Measurements from ENCODE around the gene ZNF764. TPM values are rescaled to one million over a fixed set of nuclear protein-coding genes. Genes with fewer than 3 reads are reported as not detected.
"Not testable (repeated sequence)": the region's sequence is repeated elsewhere in the genome, so short reads cannot be mapped to it uniquely, and the experiment has no call there.

Gene ZNF764
- total RNA-seq, 4 donors from 2014 or later = 17.9 to 48.0 (median 23.2) TPM

- WGBS, 2 donors (ENCODE audit: low coverage in 1 of 2) = 97 to 100% methylated on average over 1 to 2 of the region's 2 CpGs
- intact Hi-C loops (cut with DNase I; ENCODE audit: low total_unique reads) = no loop called here
- H3K4me1 ChIP-seq = peaks cover 0 to 16% (median 3%) of the 10 kb centered on the region in 4 donors
- H3K9me3 ChIP-seq = no peaks in the 10 kb centered on the region
- H3K4me3 ChIP-seq = no peak overlapping the region
- in situ Hi-C loops (cut with MboI; ENCODE audit: low pct_ligation_motif_present in 1 of 4, low pct_unique_long_range_greater_than_20kb in 1 of 4, low sequenced_read_pairs in 3 of 4) = loop anchor here in 2 of 4 donors (10.0 kb wide), 2 partner anchors 156 to 166 kb away; partner anchors contain the start of genes DCTPP1 (in 1 of the 2) and SEPHS2 (in 1 of the 2)
- H3K27me3 ChIP-seq = no peaks in the 10 kb centered on the region
- TF ChIP-seq, protein P1, sequence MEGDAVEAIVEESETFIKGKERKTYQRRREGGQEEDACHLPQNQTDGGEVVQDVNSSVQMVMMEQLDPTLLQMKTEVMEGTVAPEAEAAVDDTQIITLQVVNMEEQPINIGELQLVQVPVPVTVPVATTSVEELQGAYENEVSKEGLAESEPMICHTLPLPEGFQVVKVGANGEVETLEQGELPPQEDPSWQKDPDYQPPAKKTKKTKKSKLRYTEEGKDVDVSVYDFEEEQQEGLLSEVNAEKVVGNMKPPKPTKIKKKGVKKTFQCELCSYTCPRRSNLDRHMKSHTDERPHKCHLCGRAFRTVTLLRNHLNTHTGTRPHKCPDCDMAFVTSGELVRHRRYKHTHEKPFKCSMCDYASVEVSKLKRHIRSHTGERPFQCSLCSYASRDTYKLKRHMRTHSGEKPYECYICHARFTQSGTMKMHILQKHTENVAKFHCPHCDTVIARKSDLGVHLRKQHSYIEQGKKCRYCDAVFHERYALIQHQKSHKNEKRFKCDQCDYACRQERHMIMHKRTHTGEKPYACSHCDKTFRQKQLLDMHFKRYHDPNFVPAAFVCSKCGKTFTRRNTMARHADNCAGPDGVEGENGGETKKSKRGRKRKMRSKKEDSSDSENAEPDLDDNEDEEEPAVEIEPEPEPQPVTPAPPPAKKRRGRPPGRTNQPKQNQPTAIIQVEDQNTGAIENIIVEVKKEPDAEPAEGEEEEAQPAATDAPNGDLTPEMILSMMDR (IDR thresholded peaks at IDR 0.05) = no peak
- no peak for TF ChIP-seq POLR2A (IDR thresholded peaks at IDR 0.05)
- DNase-seq = no peak
- H3K36me3 ChIP-seq = peaks cover 0 to 28% (median 8%) of the 10 kb centered on the region in 4 donors
- no peak overlapping the region for H3K27ac ChIP-seq
Measured at GRCh38 chr16:30600929-30601328, 42.8 kb upstream of the ZNF764 start.

GRCh38 chr16:30600215-30600614, 42.0 kb upstream of the ZNF764 start:
- TF ChIP-seq, protein P1 (IDR thresholded peaks at IDR 0.05) = no peak
- TF ChIP-seq EP300 (IDR thresholded peaks at IDR 0.05; ENCODE audit: low read depth) (no peak), POLR2AphosphoS5 (IDR thresholded peaks at IDR 0.05) (no peak), POLR2A (IDR thresholded peaks at IDR 0.05) (no peak)
- Histone ChIP-seq H3K27ac (no peak overlapping the region), H3K36me3 (peaks cover 0 to 26% (median 8%) of the 10 kb centered on the region in 4 donors)

DNA sequence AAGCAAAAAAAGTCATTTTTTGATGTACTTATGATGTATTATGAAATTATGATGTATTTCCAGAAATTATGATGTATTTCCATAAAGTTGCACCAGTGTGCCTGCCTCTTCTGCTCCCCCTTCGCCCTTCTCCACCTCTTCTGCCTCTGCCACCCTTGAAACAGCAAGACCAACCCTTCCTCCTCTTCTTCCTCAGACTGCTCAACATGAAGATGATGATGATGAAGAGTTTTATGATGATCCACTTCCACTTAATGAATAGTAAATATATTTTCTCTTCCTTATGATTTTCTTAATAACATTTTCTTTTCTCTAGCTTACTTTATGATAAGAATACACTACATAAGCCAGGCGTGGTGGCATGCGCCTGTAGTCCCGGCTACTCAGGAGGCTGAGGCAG, 34.7 kb upstream of the ZNF764 start:
- in situ Hi-C loops (cut with MboI; ENCODE audit: low pct_ligation_motif_present in 1 of 4, low pct_unique_long_range_greater_than_20kb in 1 of 4, low sequenced_read_pairs in 3 of 4) (no loop called here), intact Hi-C loops (cut with DNase I; ENCODE audit: low total_unique reads) (no loop called here)
- WGBS, 2 donors (ENCODE audit: low coverage in 1 of 2) = 89 to 94% methylated on average over 4 of the region's 4 CpGs
- Histone ChIP-seq H3K4me1 (peaks cover 0 to 6% (median 2%) of the 10 kb centered on the region in 4 donors), H3K36me3 (no peaks in the 10 kb centered on the region), H3K27ac (no peak overlapping the region), H3K9me3 (no peaks in the 10 kb centered on the region), H3K27me3 (no peaks in the 10 kb centered on the region), H3K4me3 (no peak overlapping the region)
- DNase-seq = no peak
- TF ChIP-seq POLR2AphosphoS5 (IDR thresholded peaks at IDR 0.05) (no peak), POLR2A (IDR thresholded peaks at IDR 0.05) (no peak), EP300 (IDR thresholded peaks at IDR 0.05; ENCODE audit: low read depth) (no peak)
- TF ChIP-seq, protein P1 (IDR thresholded peaks at IDR 0.05) = no peak

More at GRCh38 chr16:30600215-30600614, 42.0 kb upstream of the ZNF764 start:
- Histone ChIP-seq H3K27me3 (no peaks in the 10 kb centered on the region), H3K4me1 (peaks cover 0 to 16% (median 3%) of the 10 kb centered on the region in 4 donors), H3K9me3 (no peaks in the 10 kb centered on the region), H3K4me3 (no peak overlapping the region)
- intact Hi-C loops (cut with DNase I; ENCODE audit: low total_unique reads) (no loop called here), in situ Hi-C loops (cut with MboI; ENCODE audit: low pct_ligation_motif_present in 1 of 4, low pct_unique_long_range_greater_than_20kb in 1 of 4, low sequenced_read_pairs in 3 of 4) (loop anchor here in 2 of 4 donors (10.0 kb wide), 2 partner anchors 155 to 165 kb away; partner anchors contain the start of genes DCTPP1 (in 1 of the 2) and SEPHS2 (in 1 of the 2))
- 93 to 100% methylated on average over 3 of the region's 3 CpGs for WGBS, 2 donors (ENCODE audit: low coverage in 1 of 2)
- DNase-seq = no peak

- H3K4me3 ChIP-seq; H3K36me3 ChIP-seq; H3K9me3 ChIP-seq; intact Hi-C loops (cut with DNase I; ENCODE audit: low total_unique reads); DNase-seq; in situ Hi-C loops (cut with MboI; ENCODE audit: low pct_ligation_motif_present in 1 of 4, low pct_unique_long_range_greater_than_20kb in 1 of 4, low sequenced_read_pairs in 3 of 4); H3K27me3 ChIP-seq: not testable (repeated sequence)
- Histone ChIP-seq H3K27ac (peak overlapping the region in 3 of 4 donors; percentile 37 to 58 (median 53)), H3K4me1 (peaks cover 0 to 19% (median 11%) of the 10 kb centered on the region in 4 donors)
- WGBS, 2 donors (ENCODE audit: low coverage in 1 of 2) = 96% methylated on average over 8 to 9 of the region's 9 CpGs
Measured at GRCh38 chr16:30590869-30591268, 32.7 kb upstream of the ZNF764 start.

DNA sequence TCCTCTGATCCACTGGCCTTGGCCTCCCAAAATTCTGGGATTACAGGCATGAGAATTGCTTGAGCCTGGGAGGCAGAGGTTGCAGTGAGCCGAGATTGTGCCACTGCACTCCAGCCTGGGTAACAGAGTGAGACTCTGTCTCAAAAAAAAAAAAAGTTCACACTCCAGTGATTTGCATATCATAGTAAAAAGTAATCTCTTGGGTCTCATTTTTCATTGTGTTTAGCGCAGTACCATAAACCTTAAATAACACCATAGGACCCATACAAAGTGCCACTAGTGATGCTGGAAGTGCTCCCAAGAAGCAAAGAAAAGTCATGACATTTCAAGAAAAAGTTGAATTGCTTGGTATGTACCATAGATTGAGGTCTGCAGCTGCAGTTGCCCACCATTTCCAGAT, 31.4 kb upstream of the ZNF764 start:
- H3K4me3 ChIP-seq; H3K27me3 ChIP-seq; H3K27ac ChIP-seq; H3K36me3 ChIP-seq; in situ Hi-C loops (cut with MboI; ENCODE audit: low pct_ligation_motif_present in 1 of 4, low pct_unique_long_range_greater_than_20kb in 1 of 4, low sequenced_read_pairs in 3 of 4); H3K9me3 ChIP-seq; DNase-seq; intact Hi-C loops (cut with DNase I; ENCODE audit: low total_unique reads): not testable (repeated sequence)
- peaks cover 3 to 25% (median 17%) of the 10 kb centered on the region in 4 donors for H3K4me1 ChIP-seq
- WGBS, 2 donors (ENCODE audit: low coverage in 1 of 2) = 80 to 93% methylated on average over 2 of the region's 2 CpGs

Data from transverse colon (tissue), 4 donors.